T-cell (primary cell): ENCODE data around the gene YAF2. TPM values are rescaled to one million over a fixed set of nuclear protein-coding genes. Genes with fewer than 3 reads are reported as not detected.

Experiments used
- ATAC-seq, 4 experiments: fragments of 200-7000 bp in 3 of 4; fragments of 150-1000 bp in 1 of 4; cut with Tn5 transposase; replicated peaks in 1 of 4; 1 replicate in 3 of 4; 2 replicates in 1 of 4; pipeline ENCODE4 v1.10.0; 2021; ENCODE audit warnings: moderate library complexity in 3 of 4, mild to moderate bottlenecking in 2 of 4, moderate number of reproducible peaks in 1 of 4
- CTCF ChIA-PET, 2 donors: fragments of 300-600 bp; sonication (Branson Sonifier 250); formaldehyde crosslinking; loops; one replicate each; lab custom pipeline; 2022; ENCODE audit warnings: antibody characterized with exemption in 2 of 2; lab: Charles Lee
- POLR2A ChIA-PET, 2 donors: fragments of 300-600 bp; sonication (Branson Sonifier 250); formaldehyde crosslinking; loops; one replicate each; lab custom pipeline; 2022; ENCODE audit warnings: antibody characterized with exemption in 2 of 2; lab: Charles Lee
- DNase-seq, 35 experiments: peaks; one replicate each; pipeline versions ENCODE4 v3.0.0 to v3.0.0-alpha.2; 2013 to 2023
- H3K27ac ChIP-seq: one replicate; pipeline ENCODE4 v1.5.1; 2013; ENCODE audit warnings: low read length
- H3K27me3 ChIP-seq, 2 experiments: replicated peaks in 1 of 2; 1 replicate in 1 of 2; 2 replicates in 1 of 2; pipeline versions ENCODE4 v1.6.1 to v1.7.0; 2013; ENCODE audit warnings: low read length in 1 of 2, mixed read lengths in 1 of 2; ENCODE audit not compliant: control insufficient read depth in 2 of 2, insufficient read depth in 2 of 2; ENCODE audit errors: extremely low read depth in 1 of 2
- H3K36me3 ChIP-seq, 2 donors: 1 replicate in 1 of 2; 2 replicates in 1 of 2; pipeline versions ENCODE4 v1.6.1 to v1.7.0; 2013; ENCODE audit warnings: low read length in 1 of 2; ENCODE audit not compliant: control insufficient read depth in 2 of 2, insufficient read depth in 1 of 2; ENCODE audit errors: extremely low read depth in 1 of 2
- H3K4me1 ChIP-seq, 2 experiments: 1 replicate in 1 of 2; 2 replicates in 1 of 2; pipeline versions ENCODE4 v1.6.1 to v1.7.0; 2013; ENCODE audit warnings: low read length in 2 of 2, mixed read lengths in 1 of 2; ENCODE audit not compliant: insufficient read depth in 2 of 2, control insufficient read depth in 1 of 2; ENCODE audit errors: extremely low read depth in 1 of 2
- H3K4me3 ChIP-seq, 2 donors: 1 replicate in 1 of 2; 2 replicates in 1 of 2; pipeline versions ENCODE4 v1.5.1 to v1.7.0; 2013; ENCODE audit warnings: mild to moderate bottlenecking in 2 of 2, low read length in 1 of 2, moderate library complexity in 1 of 2; ENCODE audit not compliant: control insufficient read depth in 1 of 2; ENCODE audit errors: extremely low read depth in 1 of 2
- H3K9me3 ChIP-seq: 2 replicates; pipeline ENCODE4 v1.7.0; 2013
- H3K27ac Mint-ChIP-seq, 2 donors: one replicate each; pipeline ENCODE4 v1.8.0; 2020 to 2021; ENCODE audit warnings: mild to moderate bottlenecking in 2 of 2, mixed read lengths in 2 of 2
- H3K27me3 Mint-ChIP-seq, 2 donors: one replicate each; pipeline ENCODE4 v1.8.0; 2021 to 2022; ENCODE audit warnings: mixed read lengths in 2 of 2
- H3K36me3 Mint-ChIP-seq: one replicate; pipeline ENCODE4 v1.8.0; 2021; ENCODE audit warnings: mixed read lengths
- H3K4me1 Mint-ChIP-seq, 3 donors: one replicate each; pipeline ENCODE4 v1.8.0; 2020 to 2022; ENCODE audit warnings: mixed read lengths in 3 of 3, mild to moderate bottlenecking in 1 of 3
- H3K4me3 Mint-ChIP-seq, 3 donors: one replicate each; pipeline ENCODE4 v1.8.0; 2020 to 2022; ENCODE audit warnings: mild to moderate bottlenecking in 3 of 3, mixed read lengths in 3 of 3, moderate library complexity in 3 of 3
- H3K9me3 Mint-ChIP-seq, 3 donors: one replicate each; pipeline ENCODE4 v1.8.0; 2020 to 2022; ENCODE audit warnings: mixed read lengths in 3 of 3
- WGBS: methylation state at CpG from one replicate; pipeline ENCODE4 v1.1.5; 2013; ENCODE audit warnings: missing lambda C conversion rate; ENCODE audit not compliant: insufficient coverage; 5-methylcytosine and 5-hydroxymethylcytosine counted together
- total RNA-seq, 35 experiments: library from RNA in 6 of 35; stranded (reverse) in 6 of 35; fragments of 120-200 nt in 1 of 35; gene quantifications; one replicate each; pipeline versions ENCODE4 v1.2.1 to v1.2.4 and lab custom pipeline; 2013 to 2026

YAF2 gene
- total RNA-seq, 5 donors from 2014 or later (not counting 1 experiment from before 2014, with no cell fraction given) = 37.8 to 68.3 (median 43.6) TPM

GRCh38 chr12:42140901-42141300 is 97.1 kb downstream of the YAF2 start:
- Histone ChIP-seq H3K9me3 (no peaks in the 10 kb centered on the region), H3K4me1 (peaks cover 6 to 20% of the 10 kb centered on the region in 2 experiments), H3K27ac (no peak overlapping the region), H3K4me3 (no peak overlapping the region), H3K27me3 (no peaks in the 10 kb centered on the region), H3K36me3 (no peaks in the 10 kb centered on the region)
- no peak for ATAC-seq
- H3K4me1 Mint-ChIP-seq = peaks cover 56 to 58% (median 57%) of the 10 kb centered on the region in 3 donors
- CTCF ChIA-PET = interaction anchor here (0.6 to 0.7 kb wide), 2 partner anchors 15 to 67 kb away, joined by 3 read pairs; no protein-coding TSS in a partner anchor
- H3K27ac Mint-ChIP-seq = peak overlapping the region; percentile 2 to 42
- no peaks in the 10 kb centered on the region for H3K36me3 Mint-ChIP-seq
- no peaks in the 10 kb centered on the region for H3K9me3 Mint-ChIP-seq
- no peak for DNase-seq
- no peak overlapping the region for H3K4me3 Mint-ChIP-seq
- H3K27me3 Mint-ChIP-seq = no peaks in the 10 kb centered on the region
- WGBS = 100% methylated on average over 1 of the region's 3 CpGs
- POLR2A ChIA-PET = interaction anchor here in 1 of 2 donors (0.8 kb wide), 1 partner anchor 43 kb away, joined by 6 read pairs; no protein-coding TSS in a partner anchor

- H3K4me1 Mint-ChIP-seq = peaks cover 49 to 55% (median 50%) of the 10 kb centered on the region in 3 donors
- Histone ChIP-seq H3K27ac (no peak overlapping the region), H3K36me3 (no peaks in the 10 kb centered on the region), H3K4me1 (no peaks in the 10 kb centered on the region), H3K9me3 (no peaks in the 10 kb centered on the region), H3K4me3 (no peak overlapping the region), H3K27me3 (no peaks in the 10 kb centered on the region)
- no CpG with 5 or more reads among the region's 3 CpGs for WGBS
- CTCF ChIA-PET = interaction anchor here in 1 of 2 donors (0.7 kb wide), 1 partner anchor 196 kb away, joined by 3 read pairs; no protein-coding TSS in a partner anchor
- POLR2A ChIA-PET = no interaction called here
- no peaks in the 10 kb centered on the region for H3K9me3 Mint-ChIP-seq
- H3K36me3 Mint-ChIP-seq = peaks cover 11% of the 10 kb centered on the region
- DNase-seq (no peak), ATAC-seq (no peak)
- no peak overlapping the region for H3K27ac Mint-ChIP-seq
- no peak overlapping the region for H3K4me3 Mint-ChIP-seq
- no peaks in the 10 kb centered on the region for H3K27me3 Mint-ChIP-seq
These were observed 102.7 kb downstream of the YAF2 start for GRCh38 chr12:42135259-42135814.

DNA sequence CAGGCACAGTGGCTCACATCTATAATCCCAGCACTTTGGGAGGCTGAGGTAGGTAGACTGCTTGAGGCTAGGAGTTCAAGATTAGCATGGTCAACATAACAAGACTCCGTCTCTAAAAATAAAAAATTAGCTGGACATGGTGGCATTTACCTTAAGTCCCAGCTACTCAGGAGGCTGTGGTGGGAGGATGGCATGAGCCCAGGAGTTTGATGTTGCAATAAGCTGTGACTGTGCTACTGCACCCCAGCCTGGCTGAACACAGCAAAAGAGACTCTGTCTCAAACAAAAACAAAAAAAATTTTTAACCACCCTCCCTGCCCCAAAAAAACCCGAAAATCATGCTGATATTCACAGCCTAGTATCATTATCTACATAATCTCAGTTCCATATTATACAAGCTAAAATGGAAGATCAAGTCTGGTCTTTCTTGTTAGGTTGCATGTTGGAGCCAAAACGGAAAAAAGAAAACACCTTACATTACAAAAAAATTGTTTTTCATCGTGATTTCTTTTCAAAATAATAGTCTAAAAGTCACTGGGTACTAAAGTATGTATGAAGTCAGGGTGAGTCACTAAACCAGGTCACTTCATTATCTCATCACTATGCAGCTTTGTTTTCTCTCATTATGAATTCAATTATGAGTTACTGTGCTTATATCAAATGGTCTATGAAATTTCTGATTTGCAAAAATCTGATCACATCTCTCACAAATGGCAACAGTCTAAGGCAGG is 107.2 kb downstream of the YAF2 start:
- Mint-ChIP-seq H3K4me1 (peaks cover 45 to 57% (median 57%) of the 10 kb centered on the region in 3 donors), H3K4me3 (no peak overlapping the region), H3K36me3 (peaks cover 11% of the 10 kb centered on the region), H3K9me3 (no peaks in the 10 kb centered on the region), H3K27me3 (no peaks in the 10 kb centered on the region), H3K27ac (no peak overlapping the region)
- no peak overlapping the region for H3K27ac ChIP-seq
- CTCF ChIA-PET = interaction anchor here (0.6 to 1.1 kb wide), 4 partner anchors 209 to 242 kb away, joined by 3 to 5 read pairs (median 3); no protein-coding TSS in a partner anchor
- no peaks in the 10 kb centered on the region for H3K9me3 ChIP-seq
- H3K36me3 ChIP-seq = no peaks in the 10 kb centered on the region
- no peak for ATAC-seq
- no peaks in the 10 kb centered on the region for H3K27me3 ChIP-seq
- POLR2A ChIA-PET = no interaction called here
- DNase-seq = no peak
- H3K4me3 ChIP-seq = no peak overlapping the region
- WGBS = no CpG with 5 or more reads among the region's 4 CpGs
- H3K4me1 ChIP-seq = no peaks in the 10 kb centered on the region

DNA sequence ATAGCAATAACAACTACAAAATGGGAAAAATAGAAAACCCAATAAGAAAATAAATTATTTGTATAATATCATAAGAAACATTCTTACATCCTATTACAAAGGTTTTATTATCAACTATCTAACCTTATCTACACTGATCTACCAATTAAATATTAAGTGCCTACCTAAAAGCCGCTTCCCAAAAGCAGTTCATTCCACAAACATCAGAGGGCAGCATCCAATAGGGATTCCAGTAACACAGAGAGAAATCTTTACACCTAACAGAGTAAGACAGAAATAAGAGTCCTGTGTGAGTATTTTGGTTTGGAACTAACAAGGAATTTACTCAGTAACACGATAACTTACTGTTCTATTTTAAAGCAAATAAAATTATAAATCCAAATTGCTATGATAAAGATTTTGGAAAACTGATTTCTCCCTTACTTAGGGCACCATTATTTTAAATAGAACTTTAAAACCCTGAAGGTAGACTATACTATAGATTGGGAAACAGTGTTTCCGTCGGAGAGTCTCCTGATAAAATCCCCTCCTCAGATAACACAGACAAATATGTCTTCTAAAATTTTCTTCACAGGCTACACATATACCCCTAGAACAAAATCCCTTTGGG is 108.3 kb downstream of the YAF2 start:
- Mint-ChIP-seq H3K27me3 (no peaks in the 10 kb centered on the region), H3K36me3 (peaks cover 10% of the 10 kb centered on the region), H3K4me1 (peaks cover 34 to 54% (median 49%) of the 10 kb centered on the region in 3 donors), H3K4me3 (no peak overlapping the region), H3K27ac (no peak overlapping the region), H3K9me3 (no peaks in the 10 kb centered on the region)
- Histone ChIP-seq H3K27ac (no peak overlapping the region), H3K27me3 (no peaks in the 10 kb centered on the region), H3K36me3 (no peaks in the 10 kb centered on the region), H3K4me3 (no peak overlapping the region), H3K9me3 (no peaks in the 10 kb centered on the region), H3K4me1 (no peaks in the 10 kb centered on the region)
- DNase-seq (peak in 11 of 35 experiments; percentile 2 to 56 (median 9)), ATAC-seq (peak in 1 of 4 experiments; percentile 36)
- ChIA-PET POLR2A (no interaction called here), CTCF (interaction anchor here (0.6 to 0.8 kb wide), 2 partner anchors 230 to 242 kb away, joined by 4 read pairs; no protein-coding TSS in a partner anchor)
- no CpG with 5 or more reads among the region's 4 CpGs for WGBS

- 100% methylated on average over 1 of the region's 6 CpGs for whole genome bisulfite sequencing
- Mint-ChIP-seq H3K36me3 (peaks cover 6% of the 10 kb centered on the region), H3K4me1 (peaks cover 28 to 52% (median 46%) of the 10 kb centered on the region in 3 donors), H3K4me3 (no peak overlapping the region), H3K27ac (no peak overlapping the region), H3K27me3 (no peaks in the 10 kb centered on the region), H3K9me3 (no peaks in the 10 kb centered on the region)
- ChIA-PET CTCF (interaction anchor here (0.6 to 1.9 kb wide), 4 partner anchors 14 to 243 kb away, joined by 3 to 7 read pairs (median 4); no protein-coding TSS in a partner anchor), POLR2A (no interaction called here)
- no peaks in the 10 kb centered on the region for H3K4me1 ChIP-seq
- no peaks in the 10 kb centered on the region for H3K27me3 ChIP-seq
- no peak for ATAC-seq
- H3K27ac ChIP-seq = no peak overlapping the region
- H3K4me3 ChIP-seq = no peak overlapping the region
- no peaks in the 10 kb centered on the region for H3K9me3 ChIP-seq
- DNase-seq = no peak
- H3K36me3 ChIP-seq = no peaks in the 10 kb centered on the region
These were observed 109.2 kb downstream of the YAF2 start for GRCh38 chr12:42128888-42129287.

- Mint-ChIP-seq H3K9me3 (no peaks in the 10 kb centered on the region), H3K4me1 (peaks cover 22 to 47% (median 41%) of the 10 kb centered on the region in 3 donors)
- no peak for ATAC-seq
These were observed 109.7 kb downstream of the YAF2 start for GRCh38 chr12:42128327-42128726.

More at GRCh38 chr12:42128327-42128726, 109.7 kb downstream of the YAF2 start:
- Mint-ChIP-seq H3K36me3 (peaks cover 2% of the 10 kb centered on the region), H3K27me3 (no peaks in the 10 kb centered on the region), H3K27ac (no peak overlapping the region), H3K4me3 (no peak overlapping the region)
- Histone ChIP-seq H3K27me3 (no peaks in the 10 kb centered on the region), H3K9me3 (no peaks in the 10 kb centered on the region), H3K36me3 (no peaks in the 10 kb centered on the region), H3K4me3 (no peak overlapping the region), H3K4me1 (no peaks in the 10 kb centered on the region), H3K27ac (no peak overlapping the region)
- no CpG with 5 or more reads among the region's 3 CpGs for WGBS
- DNase-seq = no peak
- CTCF ChIA-PET = interaction anchor here in 1 of 2 donors (1.9 kb wide), 1 partner anchor 14 kb away, joined by 7 read pairs; no protein-coding TSS in a partner anchor
- POLR2A ChIA-PET = interaction anchor here in 1 of 2 donors (0.6 kb wide), 1 partner anchor 222 kb away, joined by 3 read pairs; no protein-coding TSS in a partner anchor
